Choroid plexus epithelial cell (primary cell): Measurements from ENCODE around the gene NUP62.

Source experiments
- DNase-seq: peaks from one replicate; pipeline ENCODE4 v3.0.0-alpha.2; 2010; ENCODE audit warnings: low read depth
- H3K4me3 ChIP-seq: 2 replicates; pipeline ENCODE4 v1.5.1; 2011; ENCODE audit warnings: low read depth, mild to moderate bottlenecking, control low read depth, low read length, moderate library complexity
- CTCF ChIP-seq: conservative IDR thresholded peaks from 2 replicates; pipeline ENCODE4 v1.5.1; 2011; ENCODE audit warnings: low read depth, mild to moderate bottlenecking, control low read depth, inconsistent platforms, low read length, moderate library complexity

The NUP62 gene

GRCh38 chr19:49861107-49861506, 68.2 kb downstream of the NUP62 start:
- no peak for TF ChIP-seq CTCF
- no peak overlapping the region for H3K4me3 ChIP-seq
- no peak for DNase-seq

GRCh38 chr19:49860336-49861102, 68.8 kb downstream of the NUP62 start:
- TF ChIP-seq CTCF = no peak
- DNase-seq = no peak
- no peak overlapping the region for H3K4me3 ChIP-seq

DNA sequence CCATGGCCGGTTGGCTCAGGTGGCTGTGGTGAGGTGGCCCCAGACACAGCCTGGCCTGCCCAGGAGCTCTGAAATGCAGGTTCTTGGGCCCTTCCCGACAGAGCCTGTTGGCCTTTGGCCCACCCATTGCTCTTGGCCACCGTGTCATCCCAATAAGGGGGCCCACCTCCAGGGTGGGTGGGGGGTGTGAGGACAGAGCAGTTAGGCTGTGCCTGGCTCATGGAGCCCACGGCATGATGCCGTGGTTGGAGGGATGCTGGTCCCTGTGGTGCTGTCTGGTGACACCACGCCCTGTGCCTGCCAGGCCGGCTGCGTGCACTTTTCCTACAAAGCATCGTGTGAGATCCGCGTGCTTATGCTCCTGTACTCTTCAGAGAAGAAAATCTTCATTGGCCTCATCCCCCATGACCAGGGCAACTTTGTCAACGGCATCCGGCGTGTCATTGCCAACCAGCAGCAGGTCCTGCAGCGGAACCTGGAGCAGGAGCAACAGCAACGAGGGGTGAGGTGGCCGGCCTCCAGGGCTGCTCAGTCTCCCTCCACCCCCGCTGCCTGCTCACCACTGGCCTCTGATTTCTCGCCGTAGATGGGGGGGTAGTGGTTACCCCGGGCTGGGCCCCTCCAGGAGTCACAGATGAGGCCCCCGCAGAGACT, 69.5 kb downstream of the NUP62 start:
- H3K4me3 ChIP-seq = no peak overlapping the region
- DNase-seq = no peak
- TF ChIP-seq CTCF = no peak

DNA sequence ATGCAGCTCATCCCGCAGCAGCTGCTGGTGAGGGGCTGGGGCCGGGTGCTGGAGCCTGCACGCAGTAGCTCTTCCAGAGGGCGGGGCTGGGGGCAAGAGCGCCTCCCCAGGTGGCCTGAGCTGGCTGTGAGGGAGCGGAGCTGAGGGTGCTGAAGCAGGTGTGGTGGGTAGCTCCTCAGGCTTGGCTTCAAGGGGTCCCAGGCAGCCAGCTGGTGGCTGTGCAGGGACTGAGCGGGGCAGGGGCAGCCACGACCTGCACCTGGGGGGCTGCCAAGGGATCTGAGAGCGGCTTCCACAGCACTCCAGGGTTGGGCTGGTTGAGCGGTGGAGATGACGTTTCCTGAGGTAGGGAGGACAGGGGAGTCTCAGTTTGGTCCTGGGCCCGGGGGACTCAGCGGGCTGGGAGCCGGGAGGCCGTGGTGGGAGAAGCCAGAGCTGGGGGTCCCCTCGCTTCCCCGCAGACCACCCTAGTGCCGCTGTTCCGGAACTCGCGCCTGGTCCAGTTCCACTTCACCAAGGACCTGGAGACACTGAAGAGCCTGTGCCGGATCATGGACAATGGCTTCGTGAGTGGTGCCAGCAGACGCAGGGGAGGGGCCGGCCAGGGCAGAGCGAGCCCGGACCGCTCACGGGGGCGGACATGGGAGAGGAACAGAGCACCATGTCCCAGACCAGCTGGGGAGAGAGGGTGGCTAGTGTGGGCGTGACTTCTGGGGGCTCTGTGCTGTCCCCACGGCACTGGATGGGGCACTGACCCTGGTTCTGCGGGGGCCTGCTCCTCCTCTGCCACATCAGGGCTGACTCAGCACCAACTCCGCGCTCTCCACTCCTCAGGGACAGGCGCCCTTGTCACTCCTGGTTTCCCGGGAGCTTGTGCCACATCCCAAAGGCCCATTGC, 71.0 kb downstream of the NUP62 start:
- DNase-seq = no peak

GRCh38 chr19:49857838-49858087, 71.5 kb downstream of the NUP62 start:
- no peak overlapping the region for H3K4me3 ChIP-seq
- no peak for TF ChIP-seq CTCF
- no peak for DNase-seq

More for the DNA sequence above, 71.0 kb downstream of the NUP62 start:
- TF ChIP-seq CTCF = no peak
- no peak overlapping the region for H3K4me3 ChIP-seq

GRCh38 chr19:49857061-49857837, 72.1 kb downstream of the NUP62 start:
- DNase-seq = no peak
- TF ChIP-seq CTCF = no peak
- H3K4me3 ChIP-seq = no peak overlapping the region
